ENCODE measurements around the gene UPK2.

GRCh38 chr11:118918686-118919280 lies 37.3 kb upstream of the UPK2 start:
- TF ChIP-seq, protein P1, sequence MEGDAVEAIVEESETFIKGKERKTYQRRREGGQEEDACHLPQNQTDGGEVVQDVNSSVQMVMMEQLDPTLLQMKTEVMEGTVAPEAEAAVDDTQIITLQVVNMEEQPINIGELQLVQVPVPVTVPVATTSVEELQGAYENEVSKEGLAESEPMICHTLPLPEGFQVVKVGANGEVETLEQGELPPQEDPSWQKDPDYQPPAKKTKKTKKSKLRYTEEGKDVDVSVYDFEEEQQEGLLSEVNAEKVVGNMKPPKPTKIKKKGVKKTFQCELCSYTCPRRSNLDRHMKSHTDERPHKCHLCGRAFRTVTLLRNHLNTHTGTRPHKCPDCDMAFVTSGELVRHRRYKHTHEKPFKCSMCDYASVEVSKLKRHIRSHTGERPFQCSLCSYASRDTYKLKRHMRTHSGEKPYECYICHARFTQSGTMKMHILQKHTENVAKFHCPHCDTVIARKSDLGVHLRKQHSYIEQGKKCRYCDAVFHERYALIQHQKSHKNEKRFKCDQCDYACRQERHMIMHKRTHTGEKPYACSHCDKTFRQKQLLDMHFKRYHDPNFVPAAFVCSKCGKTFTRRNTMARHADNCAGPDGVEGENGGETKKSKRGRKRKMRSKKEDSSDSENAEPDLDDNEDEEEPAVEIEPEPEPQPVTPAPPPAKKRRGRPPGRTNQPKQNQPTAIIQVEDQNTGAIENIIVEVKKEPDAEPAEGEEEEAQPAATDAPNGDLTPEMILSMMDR (IDR thresholded peaks at IDR 0.05) = no peak
- no peak for TF ChIP-seq POLR2A (IDR thresholded peaks at IDR 0.05)

All from uterus (tissue), 2 donors.